Iris pigment epithelial cell (primary cell): Measurements from ENCODE around the gene LANCL2.

Experiments used
- DNase-seq: peaks from one replicate; pipeline ENCODE4 v3.0.0-alpha.2; 2011; ENCODE audit warnings: low read depth

Gene LANCL2

DNA sequence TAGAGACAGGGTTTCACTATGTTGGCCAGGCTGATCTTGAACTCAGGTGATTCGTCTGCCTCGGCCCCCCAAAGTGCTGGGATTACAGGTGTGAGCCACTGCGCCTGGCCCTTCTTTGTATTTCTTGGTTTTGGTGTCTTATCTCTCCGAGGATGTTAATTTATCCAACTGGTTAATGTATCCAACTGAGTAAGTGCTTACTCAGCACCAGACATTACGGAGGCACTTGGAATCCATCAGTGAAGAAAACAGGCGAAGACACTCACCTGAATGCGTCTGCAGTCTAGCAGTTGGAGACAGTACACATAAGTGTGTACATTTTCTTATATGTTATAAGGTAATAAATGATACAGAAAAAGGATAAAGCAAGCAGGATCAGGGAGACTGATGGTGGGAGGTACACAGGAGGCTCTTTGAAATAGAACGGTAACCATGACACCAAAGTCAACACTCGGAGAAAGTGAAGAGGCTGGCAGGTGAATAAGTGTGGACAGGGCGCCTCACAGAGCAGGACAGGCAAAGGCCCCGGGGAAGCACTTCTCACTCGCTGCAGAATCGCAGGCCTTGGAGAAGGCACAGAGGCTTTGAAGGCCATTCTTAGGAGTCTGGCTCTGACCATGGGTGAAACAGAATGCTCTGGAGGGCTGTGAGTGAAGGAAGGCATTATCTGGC is 73.1 kb downstream of the LANCL2 start:
- DNase-seq = no peak

DNA sequence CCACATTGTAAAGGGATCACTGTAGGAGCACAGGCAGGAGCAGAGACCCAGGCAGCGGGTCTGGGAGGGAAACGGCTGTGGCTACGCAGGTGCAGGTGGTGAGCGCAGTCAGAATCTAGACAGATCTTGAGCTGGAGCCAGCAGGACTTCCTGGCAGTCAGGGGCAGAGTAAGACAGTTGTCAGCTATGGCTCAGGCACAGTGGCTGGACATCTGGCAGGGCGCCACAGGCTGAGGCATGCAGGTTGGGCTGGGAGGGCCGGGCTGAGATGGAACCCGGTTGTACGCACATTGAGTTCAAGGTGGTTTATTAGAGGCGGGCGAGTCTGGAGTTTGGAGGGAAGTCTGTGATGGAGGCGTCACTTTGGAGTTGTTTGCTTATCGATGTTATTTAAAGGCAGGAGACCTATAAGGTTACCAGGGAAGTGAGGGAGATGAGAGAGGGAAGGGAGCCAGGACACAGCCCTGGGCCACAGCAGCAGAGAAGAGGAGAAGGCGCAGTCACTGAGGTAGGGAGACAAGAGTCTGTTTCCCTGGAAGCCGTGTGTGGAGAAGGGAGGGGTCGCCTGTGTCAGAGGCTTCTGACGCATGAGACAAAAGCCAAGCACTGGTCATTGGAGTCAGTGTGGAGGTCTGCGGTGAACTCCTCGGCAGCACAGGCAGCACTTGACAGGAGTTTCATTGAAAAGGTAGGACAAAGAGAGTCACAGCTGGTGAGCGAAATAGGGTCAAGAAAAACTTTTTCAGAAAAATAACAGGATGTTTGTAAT is 73.8 kb downstream of the LANCL2 start:
- no peak for DNase-seq

DNA sequence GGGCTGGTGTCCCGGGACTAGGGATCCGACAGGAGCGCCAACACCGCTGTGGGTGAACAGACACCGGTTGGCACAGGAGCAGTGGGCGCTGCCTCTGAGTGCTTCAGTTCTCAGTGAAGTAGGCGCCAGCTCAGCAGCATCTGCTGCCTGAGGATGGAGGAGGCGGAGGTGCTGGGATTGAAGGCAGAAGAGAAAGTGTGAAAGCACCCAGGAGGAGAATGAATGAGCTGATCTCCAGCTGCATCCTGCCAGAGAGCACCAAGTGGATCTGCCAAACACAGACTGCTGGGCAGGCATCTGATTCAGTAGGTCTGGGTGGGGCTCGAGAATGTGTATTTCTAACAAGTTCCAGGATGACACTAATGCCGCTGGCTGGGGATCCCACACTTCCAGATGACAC is 74.5 kb downstream of the LANCL2 start:
- no peak for DNase-seq

DNA sequence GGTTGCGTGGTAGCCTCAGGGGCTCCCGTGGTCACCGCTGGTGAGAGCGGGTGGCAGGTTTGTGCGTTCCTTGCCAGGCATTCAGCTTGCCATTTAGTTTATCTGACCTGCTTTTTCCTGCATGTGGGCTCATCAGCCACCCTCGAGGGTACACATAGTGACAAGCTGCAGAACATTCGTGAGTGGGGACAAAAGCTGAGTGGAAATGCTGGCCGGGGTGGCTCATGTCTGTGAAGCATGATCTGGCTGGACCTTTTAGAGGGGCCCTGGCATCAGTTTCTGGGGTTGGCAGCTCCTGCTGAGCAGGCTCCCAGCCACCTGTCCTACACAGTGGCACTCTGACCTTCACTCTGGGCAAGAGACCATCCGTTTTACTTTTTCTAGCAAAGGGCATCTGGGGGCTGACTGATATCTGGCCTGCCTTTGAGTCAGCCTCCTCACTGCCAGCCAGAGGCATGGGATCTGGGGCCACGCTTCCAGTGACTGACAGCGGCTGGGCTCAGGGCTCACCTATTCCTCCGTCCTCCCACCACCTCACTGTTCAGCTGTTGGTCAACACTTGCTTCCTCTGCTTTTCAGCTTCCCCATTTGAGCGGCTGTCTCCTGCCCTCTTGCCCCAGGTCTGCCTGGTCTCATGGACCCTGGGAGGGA is 75.0 kb downstream of the LANCL2 start:
- no peak for DNase-seq

DNA sequence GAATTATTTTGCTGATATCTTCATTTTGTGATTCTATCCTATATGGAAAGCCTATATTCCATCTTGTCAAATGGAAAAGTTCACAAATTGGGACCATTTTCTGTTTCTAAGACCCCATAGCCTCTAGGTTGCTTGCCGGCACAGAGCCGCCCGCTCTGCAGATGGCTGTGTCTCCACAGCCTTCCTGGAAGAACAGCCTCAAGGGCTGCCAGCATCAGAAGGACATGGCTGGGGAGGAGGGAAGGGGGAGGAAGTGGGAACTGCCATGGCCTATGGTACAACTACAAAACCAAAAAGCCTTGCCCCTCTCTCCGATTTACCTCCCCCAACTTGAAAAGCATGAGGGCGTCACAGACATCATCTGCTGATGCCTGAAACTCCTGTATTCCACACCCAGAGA is 75.9 kb downstream of the LANCL2 start:
- DNase-seq = no peak

DNA sequence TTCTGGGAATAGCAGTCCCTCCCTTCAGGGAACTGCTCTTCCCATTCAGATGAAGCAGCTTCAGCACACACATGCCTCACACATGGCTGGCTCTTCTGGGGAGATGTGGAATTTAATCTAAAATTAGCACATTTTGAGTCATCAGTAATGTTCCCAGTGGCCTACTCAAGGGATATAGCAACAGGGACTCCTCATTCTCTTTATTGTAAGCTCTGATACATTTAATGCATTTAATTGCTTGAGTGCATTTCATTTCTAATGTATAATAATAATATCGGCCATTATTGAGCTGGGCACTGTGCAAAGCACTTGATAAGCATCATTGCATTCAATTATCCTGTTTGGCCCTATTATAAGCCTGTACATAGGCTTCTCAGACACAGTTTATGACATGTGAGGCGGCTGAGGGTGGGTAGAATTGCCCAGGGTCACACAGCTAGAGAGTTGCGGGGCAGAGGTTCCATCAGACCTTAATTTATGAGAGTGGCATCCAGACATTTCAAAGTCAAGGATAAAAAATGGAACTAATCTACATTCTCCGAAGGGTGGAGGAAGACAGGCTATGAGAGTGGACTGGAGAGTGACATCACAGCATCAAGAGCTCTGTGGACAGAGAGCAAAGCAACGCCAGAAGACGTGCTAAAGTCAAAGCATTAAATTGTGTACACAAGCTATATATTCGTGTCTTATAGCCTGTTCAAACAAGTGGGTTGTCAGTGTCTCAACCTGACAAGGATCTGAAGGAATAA is 76.8 kb downstream of the LANCL2 start:
- peak; percentile 63 for DNase-seq

DNA sequence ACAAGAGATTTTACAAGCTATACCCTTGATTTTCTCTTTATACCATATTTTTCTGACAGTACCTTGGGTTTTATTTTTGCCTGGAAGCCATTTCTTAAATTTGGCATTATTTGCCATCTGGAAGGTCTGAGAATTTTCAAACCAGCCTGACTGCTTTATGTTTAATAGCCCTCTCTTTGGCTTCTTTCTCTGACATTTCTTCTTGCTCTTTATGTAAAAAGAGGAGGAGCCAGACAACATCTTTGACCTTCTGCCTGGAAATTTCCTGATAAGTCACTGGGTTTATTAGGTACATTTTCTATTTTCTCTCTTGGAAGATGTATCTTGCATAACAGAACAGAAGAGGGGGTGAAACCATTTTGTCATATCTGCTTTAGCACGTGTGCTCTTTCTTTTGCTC is 79.6 kb downstream of the LANCL2 start:
- DNase-seq = no peak

DNA sequence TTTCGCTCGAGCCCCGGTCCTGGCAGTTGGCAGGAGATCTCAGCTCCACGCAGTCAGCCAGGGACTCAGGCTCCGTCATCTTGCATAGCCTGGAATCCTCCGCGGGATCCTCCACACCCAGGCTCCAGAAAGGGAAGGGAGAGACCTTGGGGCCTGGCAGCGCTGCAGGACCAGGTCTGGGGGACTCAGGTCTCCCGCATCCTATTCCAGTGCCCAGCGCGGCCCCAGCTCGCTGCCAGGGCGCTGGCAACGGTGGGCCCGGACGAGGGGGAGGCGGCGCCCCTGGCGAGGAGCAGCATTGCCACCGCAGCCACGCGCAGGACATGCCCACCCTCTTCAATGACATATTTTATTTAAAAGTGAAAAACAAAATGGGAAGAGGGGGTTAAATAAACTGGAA is 83.4 kb downstream of the LANCL2 start:
- DNase-seq = no peak

DNA sequence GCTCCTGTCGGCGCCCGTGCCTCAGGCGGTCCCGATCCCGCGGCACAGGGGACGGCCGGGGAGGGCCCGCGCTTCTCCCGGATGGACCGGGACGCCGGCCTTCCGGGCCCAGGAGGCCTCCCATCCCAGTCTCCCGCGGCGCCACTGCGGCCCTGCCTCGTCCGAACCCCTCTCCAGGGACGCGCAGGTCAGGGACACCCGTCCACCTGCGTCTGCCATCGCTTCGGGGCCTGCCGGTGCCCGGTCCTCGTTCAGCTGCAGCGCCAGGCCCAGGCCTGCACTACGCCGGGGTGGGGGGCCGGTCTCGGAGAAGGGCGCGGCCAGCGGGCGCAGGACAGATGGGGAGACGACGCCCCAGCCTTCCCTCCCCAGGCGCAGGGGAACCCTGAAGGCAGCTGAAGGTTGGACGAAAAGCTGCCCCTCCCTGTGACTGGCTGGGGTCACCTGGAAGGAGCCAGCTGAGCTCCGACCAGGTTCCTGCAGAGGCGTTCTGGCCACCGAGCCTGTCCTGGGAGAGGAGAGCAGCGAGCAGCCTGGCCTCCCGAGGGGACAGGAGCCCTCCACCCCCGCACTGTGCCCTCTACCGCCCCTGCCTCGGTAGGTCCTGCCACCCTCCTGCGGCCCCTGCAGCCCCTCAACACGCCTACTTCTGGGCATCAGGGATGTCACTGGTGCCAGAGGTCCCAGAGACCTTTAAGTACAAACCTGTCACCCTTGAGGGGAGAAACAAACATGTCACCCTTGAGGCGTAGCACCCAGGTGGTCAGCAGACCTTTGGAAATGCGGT is 84.3 kb downstream of the LANCL2 start:
- no peak for DNase-seq

DNA sequence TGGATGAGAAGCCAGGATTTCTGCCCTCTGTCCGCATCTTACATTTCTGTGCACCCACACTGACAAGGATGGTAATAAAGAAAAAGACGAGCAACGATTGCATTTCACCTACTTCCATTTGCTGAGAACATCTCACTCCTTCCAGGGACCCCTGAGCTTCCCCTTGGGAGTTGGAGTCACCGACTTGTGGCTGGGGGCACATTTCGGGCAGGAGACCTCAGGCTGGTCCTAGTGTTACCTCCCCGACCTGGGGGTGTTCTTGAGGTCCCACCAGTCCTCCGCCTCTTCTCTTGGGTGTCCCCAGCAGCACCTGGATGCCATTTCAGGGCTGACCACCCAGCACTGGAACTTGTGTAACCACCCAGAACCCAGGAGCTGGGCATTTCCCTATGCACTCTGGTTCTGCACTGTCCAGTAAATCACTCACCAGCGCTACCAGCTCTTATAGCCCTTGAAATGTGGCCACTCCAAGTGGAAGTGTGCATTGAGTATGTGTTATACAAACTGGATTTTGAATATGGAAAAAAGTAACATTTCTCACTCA is 84.9 kb downstream of the LANCL2 start:
- DNase-seq = no peak

DNA sequence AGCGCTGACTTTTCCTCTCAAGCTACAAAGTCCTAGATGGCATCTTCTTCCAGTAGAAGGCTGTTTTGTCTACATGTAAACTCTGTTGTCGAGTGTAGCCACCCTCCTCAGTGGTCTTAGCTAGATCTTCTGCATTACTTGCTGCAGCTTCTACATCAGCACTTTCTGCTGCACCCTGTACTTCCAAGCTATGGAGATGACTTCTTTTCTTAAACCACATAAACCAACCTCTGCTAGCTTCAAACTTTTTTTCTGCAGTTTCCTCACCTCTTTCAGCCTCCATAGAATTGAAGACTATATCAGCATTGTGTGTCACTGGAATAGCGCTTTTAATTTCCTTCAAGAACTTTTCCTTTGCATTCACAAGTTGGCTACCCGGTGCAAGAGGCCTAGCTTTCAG is 87.8 kb downstream of the LANCL2 start:
- DNase-seq = no peak

DNA sequence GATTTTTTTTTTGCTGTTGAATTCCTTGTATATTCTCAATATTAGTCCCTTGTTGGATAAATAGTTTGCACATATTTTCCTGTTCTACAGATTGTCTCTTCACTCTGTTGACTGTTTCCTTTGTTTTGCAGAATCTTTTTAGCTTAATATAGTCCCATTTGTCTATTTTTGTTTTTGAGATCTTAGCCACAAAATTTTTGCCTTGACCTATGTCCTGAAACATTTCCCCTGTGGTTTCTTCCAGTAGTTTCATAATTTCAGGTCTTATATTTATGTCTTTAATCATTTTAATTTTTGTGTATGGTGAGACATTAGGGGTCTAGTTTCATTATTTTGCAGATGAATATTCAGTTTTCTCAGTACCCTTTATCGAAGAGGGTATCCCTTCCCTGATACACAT is 92.7 kb downstream of the LANCL2 start:
- DNase-seq = peak; percentile 37

DNA sequence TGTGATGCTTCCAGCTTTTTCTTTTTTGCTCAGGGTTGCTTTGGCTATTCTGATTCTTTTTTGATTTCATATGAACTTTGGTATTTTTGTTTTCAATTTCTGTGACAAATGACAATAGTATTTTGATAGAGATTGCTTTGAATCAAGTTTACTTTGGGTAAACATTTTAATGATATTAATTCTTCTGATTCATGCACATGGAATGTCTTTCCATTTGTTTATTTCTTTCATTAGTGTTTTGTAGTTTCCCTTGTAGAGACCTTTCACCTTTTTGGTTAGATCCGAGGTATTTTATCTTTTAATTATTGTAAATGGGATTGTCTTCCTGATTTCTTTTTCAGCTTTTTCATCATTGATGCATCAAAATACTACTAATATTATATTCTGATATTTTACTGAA is 93.2 kb downstream of the LANCL2 start:
- DNase-seq = no peak

DNA sequence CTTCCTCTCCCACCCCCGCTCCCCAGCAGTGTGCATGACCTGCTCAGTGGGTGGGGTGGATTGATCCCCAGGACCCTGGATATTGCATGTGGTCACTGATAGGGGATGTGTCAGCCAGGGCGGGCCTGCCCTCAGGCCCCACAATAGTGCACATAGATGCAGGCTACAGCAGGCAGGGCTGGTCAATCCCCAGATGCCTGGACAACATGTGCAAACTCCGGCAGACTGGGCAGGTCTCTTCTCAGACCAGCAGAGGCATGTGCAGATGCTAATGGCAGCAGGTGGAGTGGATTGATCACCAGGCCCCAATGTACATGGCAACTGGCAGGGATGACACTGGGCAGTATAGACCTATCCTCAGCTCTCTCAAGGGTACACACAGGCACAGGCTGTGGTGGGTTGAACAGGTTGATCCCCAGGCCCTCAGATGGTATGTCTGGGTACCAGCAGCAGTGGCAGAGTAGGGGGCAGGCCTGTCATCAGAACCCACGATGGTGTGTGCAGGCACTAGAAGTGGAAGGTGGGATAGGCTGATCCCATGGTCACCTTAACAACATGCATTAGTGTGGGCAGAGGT is 98.6 kb downstream of the LANCL2 start:
- DNase-seq = no peak

DNA sequence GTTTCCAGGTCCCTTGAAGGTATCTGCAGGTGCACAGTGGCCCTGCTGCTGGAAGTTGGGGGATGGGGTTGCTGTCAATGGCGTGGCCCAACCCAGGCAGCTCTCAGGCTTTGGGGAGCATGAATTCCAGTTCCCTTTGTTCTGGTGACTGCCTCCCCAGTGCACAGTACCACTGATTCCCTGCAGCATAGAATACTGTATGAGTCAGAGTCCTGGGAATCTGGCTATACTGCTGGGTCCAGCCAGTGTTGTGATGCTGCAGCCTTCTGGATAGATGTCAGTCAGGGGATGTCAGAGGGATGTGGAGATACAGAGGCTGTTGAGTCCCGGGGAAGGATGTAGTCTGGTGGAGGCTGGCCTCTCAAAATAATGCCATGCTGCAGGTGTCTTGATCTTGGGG is 99.3 kb downstream of the LANCL2 start:
- DNase-seq = peak; percentile 34

DNA sequence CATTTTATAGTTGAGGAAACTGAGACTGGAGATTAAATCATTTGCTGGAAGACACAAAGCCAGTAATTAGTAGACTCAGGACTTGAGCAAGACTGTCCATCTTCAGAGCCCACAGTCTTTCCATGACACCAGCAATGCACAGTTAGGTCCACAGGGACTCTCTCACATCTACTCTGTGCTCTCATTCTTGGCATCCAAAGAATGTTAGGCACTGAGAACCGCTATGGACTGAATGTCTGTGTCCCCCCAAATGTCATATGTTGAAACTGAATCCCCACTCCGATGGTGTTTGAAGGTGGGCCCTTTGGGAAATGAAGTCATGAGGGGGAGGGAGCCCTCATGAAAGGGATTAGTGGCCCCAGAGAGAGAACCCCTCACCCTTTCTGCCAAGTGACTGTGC is 100.6 kb downstream of the LANCL2 start:
- no peak for DNase-seq

DNA sequence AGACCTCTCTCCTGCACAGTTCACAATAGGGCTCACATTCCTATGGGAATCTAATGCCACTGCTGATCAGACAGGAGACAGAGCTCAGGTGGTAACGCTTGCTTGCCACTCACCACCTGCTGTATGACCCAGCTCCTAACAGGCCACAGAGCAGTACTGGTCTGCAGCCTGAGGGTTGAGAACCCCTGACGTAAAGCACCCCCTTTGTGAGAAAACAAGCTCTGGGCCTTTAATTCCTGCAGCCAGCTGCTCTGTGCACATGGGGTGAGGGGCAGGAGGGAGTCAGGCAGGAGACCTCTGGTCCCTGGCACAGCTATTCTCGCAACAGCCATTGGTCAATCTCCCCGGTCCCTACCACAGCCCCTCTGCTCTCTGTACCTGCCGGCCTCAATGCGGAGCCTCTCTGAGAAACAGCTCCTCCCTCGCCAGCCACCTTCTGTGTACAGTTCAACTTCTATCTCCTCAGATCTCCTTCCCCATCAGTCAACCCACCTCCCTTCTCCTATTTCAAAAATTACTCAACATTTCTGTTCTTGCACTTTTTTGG is 102.0 kb downstream of the LANCL2 start:
- no peak for DNase-seq

DNA sequence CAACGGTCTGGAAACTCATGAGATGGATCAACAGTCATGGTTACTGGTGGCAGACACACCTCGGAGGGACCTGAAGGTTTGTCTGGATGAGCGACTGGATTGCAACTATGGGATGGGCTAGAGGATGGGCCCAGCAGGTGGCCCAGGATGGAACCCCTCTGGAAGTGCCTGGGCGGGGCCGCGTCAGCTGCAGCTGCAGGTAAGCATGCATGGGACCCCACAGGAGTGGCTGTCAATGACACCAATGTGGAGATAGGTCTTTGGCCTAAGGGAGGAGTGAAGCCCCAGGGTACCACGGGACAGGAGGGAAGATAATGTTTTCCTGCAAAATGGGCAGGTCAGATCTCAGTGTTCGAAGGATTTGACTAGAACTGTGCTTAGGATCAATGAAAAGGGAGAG is 103.4 kb downstream of the LANCL2 start:
- DNase-seq = no peak

DNA sequence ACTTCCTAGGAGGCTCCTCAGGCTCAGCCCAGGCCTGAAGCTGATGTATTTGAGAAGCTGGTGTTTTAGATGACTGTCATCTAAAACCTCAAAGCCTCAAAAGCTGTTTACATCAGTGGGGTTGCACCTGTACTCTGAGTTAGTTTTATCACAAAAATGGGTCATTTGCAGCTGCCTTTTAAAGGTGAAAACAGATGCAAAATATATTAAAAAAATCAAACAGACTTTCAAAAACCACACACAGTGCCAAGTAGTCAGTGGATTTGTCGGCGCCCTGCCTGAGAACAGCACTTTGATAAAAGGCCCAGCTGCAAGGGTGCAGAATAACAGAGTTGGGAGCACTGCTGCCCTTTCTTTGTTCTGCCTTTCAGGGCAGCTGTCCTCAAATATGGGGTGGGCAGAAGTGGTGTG is 104.1 kb downstream of the LANCL2 start:
- no peak for DNase-seq

DNA sequence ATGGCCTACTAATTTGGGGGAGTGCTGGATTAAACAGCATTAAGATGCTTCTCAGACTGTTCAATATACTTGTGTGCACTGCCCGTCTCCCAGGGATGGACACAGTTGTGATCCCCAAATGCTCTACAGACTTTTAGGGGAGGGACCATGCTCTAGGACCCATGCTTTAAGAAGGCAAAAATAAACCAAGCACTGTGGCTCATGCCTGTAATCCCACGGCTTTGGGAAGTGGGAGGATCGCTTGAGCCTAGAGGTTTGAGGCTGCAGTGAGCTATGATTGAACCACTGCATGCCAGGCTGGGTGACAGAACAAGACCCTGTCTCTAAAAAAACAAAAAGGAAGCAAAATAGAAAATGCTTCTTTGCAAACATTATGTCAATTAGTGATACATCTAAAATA is 104.6 kb downstream of the LANCL2 start:
- DNase-seq = no peak

DNA sequence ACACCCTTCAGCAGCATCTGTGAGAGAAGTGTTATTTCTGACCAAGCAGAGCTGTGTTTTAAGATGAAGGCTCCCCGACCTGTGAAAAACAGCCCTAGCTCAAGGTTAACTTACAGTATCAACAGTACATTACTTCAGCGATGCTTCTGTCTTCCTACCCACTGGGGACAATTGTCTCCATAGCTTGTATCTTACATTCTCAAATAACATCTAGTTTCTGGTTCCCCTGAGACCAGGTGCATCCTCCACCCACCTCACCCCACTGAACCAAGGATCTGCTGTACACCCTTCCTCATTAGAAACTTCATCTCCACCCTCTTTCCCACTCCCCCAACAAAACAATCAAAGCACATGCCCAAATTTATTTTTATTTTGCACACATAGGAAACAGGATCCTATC is 105.1 kb downstream of the LANCL2 start:
- DNase-seq = no peak
